GM23338 (cell line): ENCODE data around the gene SPIRE1.

ENCODE experiments used
- CREB1 ChIP-seq: fragments of 250-450 bp; sonication (Bioruptor Pico); IDR thresholded peaks from 2 replicates; pipeline ENCODE4 v1.5.0; 2020; ENCODE audit warnings: low read depth, mild to moderate bottlenecking, moderate library complexity
- CTCF ChIP-seq, 2 experiments: fragments of 200-600 bp in 1 of 2; sonication (generic) in 1 of 2; conservative IDR thresholded peaks; 2 replicates each; pipeline versions ENCODE4 v1.5.1 to v1.6.1; 2016 to 2017; ENCODE audit warnings: antibody characterized with exemption in 2 of 2, low read depth in 2 of 2, mild to moderate bottlenecking in 2 of 2, moderate library complexity in 1 of 2
- EZH2 ChIP-seq: fragments of 200-600 bp; sonication (generic); IDR thresholded peaks from one replicate; pipeline ENCODE4 v1.8.0; 2017; ENCODE audit warnings: antibody characterized with exemption, mild to moderate bottlenecking, low read depth; ENCODE audit not compliant: unreplicated experiment
- EZH2phosphoT487 ChIP-seq: fragments of 200-600 bp; sonication (generic); IDR thresholded peaks from one replicate; pipeline ENCODE4 v1.8.1; 2018; ENCODE audit warnings: antibody characterized with exemption; ENCODE audit not compliant: unreplicated experiment
- JUNB ChIP-seq: IDR thresholded peaks from one replicate; pipeline ENCODE4 v1.6.1; 2016; ENCODE audit warnings: antibody characterized with exemption; ENCODE audit not compliant: unreplicated experiment
- NANOG ChIP-seq: IDR thresholded peaks from 2 replicates; pipeline ENCODE4 v1.6.1; 2016; ENCODE audit warnings: antibody characterized with exemption, borderline replicate concordance
- POLR2AphosphoS5 ChIP-seq: IDR thresholded peaks from 2 replicates; pipeline ENCODE4 v1.6.1; 2016; ENCODE audit warnings: antibody characterized with exemption, low read depth
- STAT1 ChIP-seq: IDR thresholded peaks from one replicate; pipeline ENCODE4 v1.6.1; 2016; ENCODE audit warnings: antibody characterized with exemption; ENCODE audit not compliant: unreplicated experiment
- ZNF114 ChIP-seq: fragments of 250-450 bp; sonication (Bioruptor Pico); IDR thresholded peaks from 2 replicates; pipeline ENCODE4 v1.5.0; 2020; ENCODE audit warnings: mild to moderate bottlenecking, moderate library complexity
- ZNF331 ChIP-seq: fragments of 250-450 bp; sonication (Bioruptor Pico); IDR thresholded peaks from 2 replicates; pipeline ENCODE4 v1.5.0; 2020; ENCODE audit warnings: low read depth, mild to moderate bottlenecking, moderate library complexity
- ZNF462 ChIP-seq: fragments of 250-450 bp; sonication (Bioruptor Pico); IDR thresholded peaks from 2 replicates; pipeline ENCODE4 v1.5.0; 2020; ENCODE audit warnings: mild to moderate bottlenecking, moderate library complexity
- TF ChIP-seq, protein P1 (sequence below): IDR thresholded peaks from one replicate; pipeline ENCODE4 v1.6.1; 2018; ENCODE audit warnings: antibody characterized with exemption; ENCODE audit not compliant: unreplicated experiment
- TF ChIP-seq, protein P2 (sequence below): IDR thresholded peaks from 2 replicates; pipeline ENCODE4 v1.6.1; 2016; ENCODE audit warnings: antibody characterized with exemption

- TF ChIP-seq CTCF (conservative IDR thresholded peaks at IDR 0.05; ENCODE audit: low read depth in 2 of 2) (no peak), EZH2 (no peak), EZH2phosphoT487 (no peak), POLR2AphosphoS5 (no peak), JUNB (no peak), CREB1 (CRISPR knock-in tag) (no peak), STAT1 (no peak), ZNF331 (CRISPR knock-in tag) (no peak), ZNF114 (CRISPR knock-in tag) (no peak), NANOG (no peak), ZNF462 (no peak)
- TF ChIP-seq, protein P1, sequence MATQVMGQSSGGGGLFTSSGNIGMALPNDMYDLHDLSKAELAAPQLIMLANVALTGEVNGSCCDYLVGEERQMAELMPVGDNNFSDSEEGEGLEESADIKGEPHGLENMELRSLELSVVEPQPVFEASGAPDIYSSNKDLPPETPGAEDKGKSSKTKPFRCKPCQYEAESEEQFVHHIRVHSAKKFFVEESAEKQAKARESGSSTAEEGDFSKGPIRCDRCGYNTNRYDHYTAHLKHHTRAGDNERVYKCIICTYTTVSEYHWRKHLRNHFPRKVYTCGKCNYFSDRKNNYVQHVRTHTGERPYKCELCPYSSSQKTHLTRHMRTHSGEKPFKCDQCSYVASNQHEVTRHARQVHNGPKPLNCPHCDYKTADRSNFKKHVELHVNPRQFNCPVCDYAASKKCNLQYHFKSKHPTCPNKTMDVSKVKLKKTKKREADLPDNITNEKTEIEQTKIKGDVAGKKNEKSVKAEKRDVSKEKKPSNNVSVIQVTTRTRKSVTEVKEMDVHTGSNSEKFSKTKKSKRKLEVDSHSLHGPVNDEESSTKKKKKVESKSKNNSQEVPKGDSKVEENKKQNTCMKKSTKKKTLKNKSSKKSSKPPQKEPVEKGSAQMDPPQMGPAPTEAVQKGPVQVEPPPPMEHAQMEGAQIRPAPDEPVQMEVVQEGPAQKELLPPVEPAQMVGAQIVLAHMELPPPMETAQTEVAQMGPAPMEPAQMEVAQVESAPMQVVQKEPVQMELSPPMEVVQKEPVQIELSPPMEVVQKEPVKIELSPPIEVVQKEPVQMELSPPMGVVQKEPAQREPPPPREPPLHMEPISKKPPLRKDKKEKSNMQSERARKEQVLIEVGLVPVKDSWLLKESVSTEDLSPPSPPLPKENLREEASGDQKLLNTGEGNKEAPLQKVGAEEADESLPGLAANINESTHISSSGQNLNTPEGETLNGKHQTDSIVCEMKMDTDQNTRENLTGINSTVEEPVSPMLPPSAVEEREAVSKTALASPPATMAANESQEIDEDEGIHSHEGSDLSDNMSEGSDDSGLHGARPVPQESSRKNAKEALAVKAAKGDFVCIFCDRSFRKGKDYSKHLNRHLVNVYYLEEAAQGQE = no peak
- TF ChIP-seq, protein P2, sequence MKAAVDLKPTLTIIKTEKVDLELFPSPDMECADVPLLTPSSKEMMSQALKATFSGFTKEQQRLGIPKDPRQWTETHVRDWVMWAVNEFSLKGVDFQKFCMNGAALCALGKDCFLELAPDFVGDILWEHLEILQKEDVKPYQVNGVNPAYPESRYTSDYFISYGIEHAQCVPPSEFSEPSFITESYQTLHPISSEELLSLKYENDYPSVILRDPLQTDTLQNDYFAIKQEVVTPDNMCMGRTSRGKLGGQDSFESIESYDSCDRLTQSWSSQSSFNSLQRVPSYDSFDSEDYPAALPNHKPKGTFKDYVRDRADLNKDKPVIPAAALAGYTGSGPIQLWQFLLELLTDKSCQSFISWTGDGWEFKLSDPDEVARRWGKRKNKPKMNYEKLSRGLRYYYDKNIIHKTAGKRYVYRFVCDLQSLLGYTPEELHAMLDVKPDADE = no peak
Observed at GRCh38 chr18:12474876-12475275, 183.0 kb downstream of the SPIRE1 start.
